HG02798 (cell line): ENCODE measurements around the gene SFXN5.

Source experiments
- ATAC-seq: cut with Tn5 transposase; IDR thresholded peaks from one replicate; pipeline ENCODE4 v1.9.1; 2021; ENCODE audit warnings: mild to moderate bottlenecking; ENCODE audit not compliant: unreplicated experiment, poor library complexity

The SFXN5 gene

GRCh38 chr2:72963423-72964145 is 107.9 kb downstream of the SFXN5 start:
- no peak for ATAC-seq

- ATAC-seq, result no peak
Observed at GRCh38 chr2:72962911-72963310, 108.6 kb downstream of the SFXN5 start.

- no peak for ATAC-seq
Observed at GRCh38 chr2:72961853-72962468, 109.6 kb downstream of the SFXN5 start.

- ATAC-seq, result no peak
Observed at GRCh38 chr2:72961036-72961720, 110.3 kb downstream of the SFXN5 start.

GRCh38 chr2:72959995-72960981 is 111.2 kb downstream of the SFXN5 start:
- no peak for ATAC-seq

GRCh38 chr2:72959554-72959953 is 112.0 kb downstream of the SFXN5 start:
- no peak for ATAC-seq

GRCh38 chr2:72958542-72959385 is 112.7 kb downstream of the SFXN5 start:
- ATAC-seq, result no peak

- no peak for ATAC-seq
Observed at GRCh38 chr2:72956936-72957335, 114.6 kb downstream of the SFXN5 start.

- no peak for ATAC-seq
Observed at GRCh38 chr2:72956050-72956395, 115.5 kb downstream of the SFXN5 start.

- no peak for ATAC-seq
Observed at GRCh38 chr2:72955228-72956049, 116.1 kb downstream of the SFXN5 start.

- ATAC-seq, result no peak
Observed at GRCh38 chr2:72954376-72955227, 116.9 kb downstream of the SFXN5 start.

GRCh38 chr2:72953976-72954375 is 117.5 kb downstream of the SFXN5 start:
- no peak for ATAC-seq

GRCh38 chr2:72953528-72953927 is 118.0 kb downstream of the SFXN5 start:
- no peak for ATAC-seq

GRCh38 chr2:72952961-72953360 is 118.6 kb downstream of the SFXN5 start:
- no peak for ATAC-seq

GRCh38 chr2:72952110-72952823 is 119.2 kb downstream of the SFXN5 start:
- ATAC-seq, result no peak

GRCh38 chr2:72951303-72952095 is 120.0 kb downstream of the SFXN5 start:
- ATAC-seq, result no peak
